Mucosa of descending colon (tissue), 3 donors: ENCODE results near the gene S100A12. TPM values are rescaled to one million over a fixed set of nuclear protein-coding genes. Genes with fewer than 3 reads are reported as not detected.
A peak's percentile ranks its signal among the peaks of the same experiment; 100 is the strongest.

Experiments
- ATAC-seq: fragments of 200-7000 bp; cut with Tn5 transposase; one replicate; pipeline ENCODE4 v1.9.1; 2020; ENCODE audit warnings: mild to moderate bottlenecking, moderate library complexity
- DNase-seq, 3 donors: peaks; one replicate each; pipeline ENCODE4 v3.0.0-alpha.2; 2020
- H3K36me3 ChIP-seq: fragments of 200-600 bp; one replicate; pipeline ENCODE4 v1.8.0; 2021; ENCODE audit warnings: low read depth, mild to moderate bottlenecking
- H3K4me1 ChIP-seq: fragments of 200-600 bp; one replicate; pipeline ENCODE4 v1.8.0; 2021; ENCODE audit warnings: low read depth, mild to moderate bottlenecking
- H3K4me3 ChIP-seq: fragments of 200-600 bp; one replicate; pipeline ENCODE4 v1.8.0; 2021; ENCODE audit warnings: mild to moderate bottlenecking
- H3K9me3 ChIP-seq: fragments of 200-600 bp; one replicate; pipeline ENCODE4 v1.8.0; 2021; ENCODE audit warnings: mild to moderate bottlenecking
- CTCF ChIP-seq: fragments of 200-600 bp; IDR thresholded peaks from one replicate; pipeline ENCODE4 v1.8.0; 2022; ENCODE audit warnings: antibody characterized with exemption, mild to moderate bottlenecking
- intact Hi-C, 2 donors: fragments of 100-400 bp; cut with DNase I in 1 of 2; cut with micrococcal nuclease in 1 of 2; formaldehyde crosslinking; loops; one replicate each; pipeline versions ENCODE4 v1.11.0 to v1.11.1; 2022; cut with DNase I, micrococcal nuclease
- total RNA-seq, 3 donors: library from RNA; stranded (reverse); fragmentation: NEBNext Ultra II Directional in 2 of 3; extraction: Animal tissue kit (Norgen Biotek cat#: 25700) in 2 of 3; gene quantifications; one replicate each; pipeline versions ENCODE4 v1.2.1 to v1.2.4, GENCODE V29; 2021 to 2023
- donor health status: DM: no; HTN: no; CAD: no; lungs with moderate emphysema.
- donor health status: DM: no; HTN: no; CAD: no.
- donor health status: DM: no; HTN: yes; CAD: no.

Gene S100A12
- total RNA-seq, 3 donors from 2014 or later: 0.87 to 1.5 TPM; not detected in 1

- H3K4me3 ChIP-seq: no peak overlapping the region
- intact Hi-C loops: no loop called here
- no peaks in the 10 kb centered on the region for H3K9me3 ChIP-seq
- H3K4me1 ChIP-seq: no peaks in the 10 kb centered on the region
- H3K36me3 ChIP-seq: no peaks in the 10 kb centered on the region
- TF ChIP-seq CTCF: no peak
- DNase-seq (no peak), ATAC-seq (peak; percentile 73)
These were observed 30.7 kb downstream of the S100A12 start for GRCh38 chr1:153344718-153345025.

DNA sequence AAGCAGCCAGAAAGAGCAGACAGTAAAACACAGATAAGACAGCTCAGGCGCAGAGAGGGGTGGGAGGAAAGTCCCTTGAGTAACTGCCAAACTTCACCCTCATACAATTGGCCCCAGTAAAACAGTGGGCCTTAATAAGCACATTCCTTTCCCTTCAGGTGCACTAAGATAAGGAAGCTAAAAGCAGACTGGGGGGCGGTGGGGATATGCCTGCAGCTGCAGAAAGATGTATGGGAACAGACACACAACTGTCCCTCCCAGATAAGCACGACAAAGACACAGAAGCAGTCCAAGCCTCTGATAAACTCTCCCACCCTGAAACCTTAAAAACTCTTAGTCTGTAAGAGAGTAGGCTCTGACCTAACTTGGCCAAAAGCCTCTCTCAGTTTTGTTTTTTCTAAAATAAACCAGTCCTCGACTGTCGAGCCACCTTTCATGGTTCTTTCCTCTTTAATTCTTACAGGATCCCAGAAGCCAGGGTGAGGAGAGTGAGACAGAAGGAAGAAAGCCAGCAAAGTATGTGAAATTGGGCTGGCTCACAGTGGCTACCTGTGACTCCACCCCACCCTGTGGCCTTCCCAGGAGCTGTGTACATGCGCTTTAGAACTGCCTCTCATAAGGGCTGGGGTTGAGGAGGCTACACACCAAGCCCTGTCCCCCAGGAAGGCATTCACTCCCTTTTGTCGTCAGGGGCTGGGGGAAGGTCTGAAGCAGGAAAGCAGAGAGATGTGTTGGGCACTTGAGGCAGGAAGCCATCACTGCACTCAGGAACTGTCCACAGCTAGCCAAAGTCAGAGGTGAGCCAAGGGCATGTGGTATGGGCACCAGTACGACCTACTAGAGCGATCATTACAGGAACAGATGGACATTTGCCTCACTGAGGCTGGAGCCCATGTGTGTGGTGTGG lies 31.4 kb downstream of the S100A12 start:
- no peak for TF ChIP-seq CTCF

DNA sequence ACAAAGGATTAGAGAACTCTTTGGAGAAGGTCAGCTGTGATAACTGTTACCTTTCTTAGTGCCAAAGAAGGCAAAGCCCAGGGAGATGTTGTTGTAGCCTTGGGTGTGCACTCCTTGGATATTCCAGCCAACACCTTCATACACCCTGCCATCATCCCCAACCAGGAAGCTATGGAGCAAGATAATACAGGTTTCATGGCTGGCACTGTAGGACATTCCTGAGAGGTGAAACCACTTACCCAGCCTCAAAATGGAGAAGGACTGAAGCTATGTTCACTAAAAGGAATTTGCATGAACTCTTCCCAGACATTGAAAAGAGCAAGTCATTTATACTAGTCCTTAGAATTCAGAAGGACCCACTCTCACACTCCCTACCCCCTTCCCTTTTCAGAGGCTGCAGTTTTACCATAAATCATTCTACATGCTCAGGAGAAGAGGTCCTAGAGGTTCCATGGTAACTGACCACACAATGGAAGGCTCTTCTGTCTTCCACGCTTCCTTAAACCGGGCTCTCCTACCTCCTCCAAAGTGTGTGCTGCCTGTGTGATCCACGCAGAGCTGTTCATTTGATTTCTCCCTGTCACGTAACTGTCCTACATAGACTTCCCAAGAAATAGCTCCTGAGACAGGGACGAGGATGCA lies 32.3 kb downstream of the S100A12 start:
- ATAC-seq (peak; percentile 21), DNase-seq (no peak)
- intact Hi-C loops: no loop called here
- no peaks in the 10 kb centered on the region for H3K9me3 ChIP-seq
- no peak for TF ChIP-seq CTCF
- no peak overlapping the region for H3K4me3 ChIP-seq
- H3K4me1 ChIP-seq: no peaks in the 10 kb centered on the region
- no peaks in the 10 kb centered on the region for H3K36me3 ChIP-seq

More for the DNA sequence above, 31.4 kb downstream of the S100A12 start:
- Histone ChIP-seq H3K4me1 (no peaks in the 10 kb centered on the region), H3K9me3 (no peaks in the 10 kb centered on the region), H3K4me3 (no peak overlapping the region), H3K36me3 (no peaks in the 10 kb centered on the region)
- DNase-seq: no peak
- intact Hi-C loops: no loop called here
- peak; percentile 23 for ATAC-seq

- Histone ChIP-seq H3K36me3 (no peaks in the 10 kb centered on the region), H3K4me3 (no peak overlapping the region), H3K9me3 (no peaks in the 10 kb centered on the region), H3K4me1 (no peaks in the 10 kb centered on the region)
- no peak for TF ChIP-seq CTCF
- no peak for ATAC-seq
- no peak for DNase-seq
- intact Hi-C loops: no loop called here
These were observed 33.2 kb downstream of the S100A12 start for GRCh38 chr1:153342178-153342577.

GRCh38 chr1:153341431-153341934 lies 33.9 kb downstream of the S100A12 start:
- Histone ChIP-seq H3K36me3 (no peaks in the 10 kb centered on the region), H3K9me3 (no peaks in the 10 kb centered on the region), H3K4me1 (no peaks in the 10 kb centered on the region), H3K4me3 (no peak overlapping the region)
- TF ChIP-seq CTCF: no peak
- intact Hi-C loops: no loop called here
- DNase-seq (no peak), ATAC-seq (no peak)
